Kidney (tissue), 14 donors: ENCODE results near the gene TP53BP1. TPM values are rescaled to one million over a fixed set of nuclear protein-coding genes. Genes with fewer than 3 reads are reported as not detected.

ENCODE experiments used
- DNase-seq, 5 donors: peaks; one replicate each; pipeline ENCODE4 v3.0.0-alpha.2; 2013 to 2020
- FAIRE-seq: peaks from 2 replicates; lab custom pipeline; 2012; peaks lifted over from hg19 to GRCh38; lab: Jason Lieb, UNC
- H3K27ac ChIP-seq, 2 donors: one replicate each; pipeline ENCODE4 v1.7.0; 2013; ENCODE audit warnings: low read depth in 2 of 2, low read length in 2 of 2, inconsistent platforms in 1 of 2
- H3K27me3 ChIP-seq: one replicate; pipeline ENCODE4 v1.7.1; 2013; ENCODE audit warnings: low read length, inconsistent platforms; ENCODE audit not compliant: control insufficient read depth, insufficient read depth
- H3K36me3 ChIP-seq, 3 donors: one replicate each; pipeline versions ENCODE4 v1.7.0 to v1.7.1; 2013; ENCODE audit warnings: low read length in 3 of 3, control low read depth in 1 of 3, inconsistent platforms in 1 of 3; ENCODE audit not compliant: insufficient read depth in 3 of 3, control insufficient read depth in 2 of 3
- H3K4me1 ChIP-seq, 3 donors: one replicate each; pipeline versions ENCODE4 v1.7.0 to v1.7.1; 2013; ENCODE audit warnings: low read length in 3 of 3, inconsistent platforms in 1 of 3, low read depth in 1 of 3; ENCODE audit not compliant: control insufficient read depth in 2 of 3, insufficient read depth in 2 of 3
- H3K4me3 ChIP-seq, 3 donors: one replicate each; pipeline versions ENCODE4 v1.7.0 to v1.8.1; 2013; ENCODE audit warnings: low read length in 3 of 3, control low read depth in 1 of 3, inconsistent platforms in 1 of 3
- H3K9ac ChIP-seq, 3 donors: one replicate each; pipeline versions ENCODE4 v1.7.0 to v1.7.1; 2013; ENCODE audit warnings: low read length in 3 of 3, control low read depth in 1 of 3, inconsistent platforms in 1 of 3
- H3K9me3 ChIP-seq, 3 donors: one replicate each; pipeline versions ENCODE4 v1.7.0 to v1.7.1; 2013; ENCODE audit warnings: low read length in 3 of 3, control low read depth in 1 of 3, inconsistent platforms in 1 of 3; ENCODE audit not compliant: control insufficient read depth in 2 of 3, insufficient read depth in 1 of 3
- intact Hi-C: fragments of 100-400 bp; cut with DNase I; formaldehyde crosslinking; loops from one replicate; pipeline ENCODE4 v1.11.1; 2022
- polyA plus RNA-seq: library from polyadenylated mRNA; stranded (reverse); fragments of 350-450 nt; fragmentation: Illumina TruSeq; extraction: RNeasy Lipid Tissue Mini Kit (QIAGEN cat#74804); gene quantifications from one replicate; pipeline ENCODE4 v1.2.3, GENCODE V29; 2014; ENCODE audit warnings: low read depth, low replicate concordance; ENCODE audit not compliant: insufficient read depth
- total RNA-seq: library from RNA; stranded (reverse); fragmentation: NEBNext Ultra II Directional; extraction: Animal tissue kit (Norgen Biotek cat#: 25700); gene quantifications from one replicate; pipeline ENCODE4 v1.2.1, GENCODE V29; 2021
- TF ChIP-seq, protein P1 (sequence below): IDR thresholded peaks from 3 replicates; pipeline ENCODE4 v1.5.1; 2012; ENCODE audit warnings: mild to moderate bottlenecking, moderate library complexity, borderline replicate concordance; ENCODE audit not compliant: insufficient read depth; ENCODE audit errors: extremely low read depth
- donor health status: control.
- donor health status: control.
- donor health status: control.
- donor health status: control.
- donor health status: control.
- donor health status: DM: yes; HTN: yes; CAD: no.
- donor health status: Normal renal cell carcinoma (clear cell type).

The TP53BP1 gene
- total and polyA plus RNA-seq, 2 donors from 2014 or later: 15.9 to 47.4 TPM

DNA sequence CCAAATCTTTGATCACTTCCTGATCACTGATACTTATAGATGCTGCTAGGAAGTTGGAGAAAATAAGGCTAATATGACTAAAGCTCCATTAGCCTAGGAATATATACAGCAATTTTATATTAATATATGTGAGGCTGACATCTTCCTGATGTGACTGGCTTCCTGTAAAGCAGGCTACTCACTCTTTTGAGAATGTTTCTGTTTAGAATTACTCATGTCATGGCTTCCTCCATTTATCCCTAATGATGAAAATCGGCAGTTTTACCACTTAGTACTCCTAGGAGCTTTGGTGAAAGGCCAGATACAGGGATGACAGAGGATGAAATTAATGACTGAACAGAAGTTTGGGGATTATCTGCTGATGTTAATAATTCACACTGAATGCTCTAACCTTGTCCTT lies 20.6 kb upstream of the TP53BP1 start:
- Histone ChIP-seq H3K9ac (no peak overlapping the region), H3K9me3 (no peaks in the 10 kb centered on the region), H3K4me3 (no peak overlapping the region), H3K27me3 (no peaks in the 10 kb centered on the region), H3K4me1 (peaks cover 6 to 24% (median 9%) of the 10 kb centered on the region in 3 donors), H3K36me3 (no peaks in the 10 kb centered on the region), H3K27ac (no peak overlapping the region)
- intact Hi-C loops: no loop called here
- FAIRE-seq (no peak), DNase-seq (no peak)
- TF ChIP-seq, protein P1, sequence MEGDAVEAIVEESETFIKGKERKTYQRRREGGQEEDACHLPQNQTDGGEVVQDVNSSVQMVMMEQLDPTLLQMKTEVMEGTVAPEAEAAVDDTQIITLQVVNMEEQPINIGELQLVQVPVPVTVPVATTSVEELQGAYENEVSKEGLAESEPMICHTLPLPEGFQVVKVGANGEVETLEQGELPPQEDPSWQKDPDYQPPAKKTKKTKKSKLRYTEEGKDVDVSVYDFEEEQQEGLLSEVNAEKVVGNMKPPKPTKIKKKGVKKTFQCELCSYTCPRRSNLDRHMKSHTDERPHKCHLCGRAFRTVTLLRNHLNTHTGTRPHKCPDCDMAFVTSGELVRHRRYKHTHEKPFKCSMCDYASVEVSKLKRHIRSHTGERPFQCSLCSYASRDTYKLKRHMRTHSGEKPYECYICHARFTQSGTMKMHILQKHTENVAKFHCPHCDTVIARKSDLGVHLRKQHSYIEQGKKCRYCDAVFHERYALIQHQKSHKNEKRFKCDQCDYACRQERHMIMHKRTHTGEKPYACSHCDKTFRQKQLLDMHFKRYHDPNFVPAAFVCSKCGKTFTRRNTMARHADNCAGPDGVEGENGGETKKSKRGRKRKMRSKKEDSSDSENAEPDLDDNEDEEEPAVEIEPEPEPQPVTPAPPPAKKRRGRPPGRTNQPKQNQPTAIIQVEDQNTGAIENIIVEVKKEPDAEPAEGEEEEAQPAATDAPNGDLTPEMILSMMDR: no peak

DNA sequence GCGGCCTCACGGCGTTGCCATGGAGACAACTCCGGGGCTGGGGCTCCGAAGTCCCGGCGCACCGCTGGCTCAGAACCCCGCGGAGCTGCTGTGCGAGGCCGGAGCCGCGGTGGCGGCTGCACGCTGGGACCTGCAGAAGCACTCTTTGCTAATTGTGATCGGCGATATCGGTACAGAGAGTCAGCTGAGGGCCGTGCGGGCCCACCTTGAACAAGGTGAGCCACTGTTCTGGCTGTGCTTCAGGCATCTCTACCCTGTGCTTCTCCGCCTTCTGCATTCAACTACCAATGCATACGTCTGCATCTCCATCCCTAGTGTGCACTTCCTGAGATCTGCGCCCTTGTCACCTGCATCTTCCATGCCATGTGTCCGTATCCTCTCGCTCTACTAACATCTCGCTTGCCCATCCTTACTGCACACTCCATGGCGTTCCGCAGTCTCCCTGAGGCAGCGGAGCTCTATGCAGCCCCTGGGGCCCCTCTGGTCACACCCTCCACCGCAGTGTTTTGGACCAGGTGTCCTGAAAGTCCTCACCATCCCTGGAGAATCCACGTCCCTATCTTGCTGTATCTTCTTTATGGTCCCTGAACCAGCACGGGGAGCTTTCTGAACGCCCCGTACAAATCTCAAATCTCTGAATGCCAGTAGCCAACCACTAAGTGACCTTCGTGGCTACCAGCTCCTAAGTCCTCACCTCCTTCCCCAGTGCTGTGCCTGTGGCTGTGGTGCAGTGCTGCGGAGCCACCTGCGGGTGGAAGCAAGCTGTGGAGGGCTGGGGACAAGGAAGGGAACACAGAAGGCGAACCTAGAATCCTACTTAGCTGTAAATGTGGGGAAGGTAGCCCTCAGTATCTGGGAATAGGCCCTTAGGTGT lies 18.3 kb upstream of the TP53BP1 start:
- DNase-seq: peak in 3 of 5 donors; percentile 37 to 59 (median 39)
- H3K27ac ChIP-seq: peak overlapping the region in 1 of 2 donors; percentile 7
- H3K27me3 ChIP-seq: no peaks in the 10 kb centered on the region
- FAIRE-seq: no peak
- intact Hi-C loops: no loop called here
- no peaks in the 10 kb centered on the region for H3K36me3 ChIP-seq
- TF ChIP-seq, protein P1: no peak
- peak overlapping the region in 2 of 3 donors; percentile 27 to 73 for H3K9ac ChIP-seq
- peak overlapping the region; percentile 59 to 87 (median 78) for H3K4me3 ChIP-seq
- H3K4me1 ChIP-seq: peaks cover under 1 to 13% (median 6%) of the 10 kb centered on the region in 3 donors
- H3K9me3 ChIP-seq: no peaks in the 10 kb centered on the region

DNA sequence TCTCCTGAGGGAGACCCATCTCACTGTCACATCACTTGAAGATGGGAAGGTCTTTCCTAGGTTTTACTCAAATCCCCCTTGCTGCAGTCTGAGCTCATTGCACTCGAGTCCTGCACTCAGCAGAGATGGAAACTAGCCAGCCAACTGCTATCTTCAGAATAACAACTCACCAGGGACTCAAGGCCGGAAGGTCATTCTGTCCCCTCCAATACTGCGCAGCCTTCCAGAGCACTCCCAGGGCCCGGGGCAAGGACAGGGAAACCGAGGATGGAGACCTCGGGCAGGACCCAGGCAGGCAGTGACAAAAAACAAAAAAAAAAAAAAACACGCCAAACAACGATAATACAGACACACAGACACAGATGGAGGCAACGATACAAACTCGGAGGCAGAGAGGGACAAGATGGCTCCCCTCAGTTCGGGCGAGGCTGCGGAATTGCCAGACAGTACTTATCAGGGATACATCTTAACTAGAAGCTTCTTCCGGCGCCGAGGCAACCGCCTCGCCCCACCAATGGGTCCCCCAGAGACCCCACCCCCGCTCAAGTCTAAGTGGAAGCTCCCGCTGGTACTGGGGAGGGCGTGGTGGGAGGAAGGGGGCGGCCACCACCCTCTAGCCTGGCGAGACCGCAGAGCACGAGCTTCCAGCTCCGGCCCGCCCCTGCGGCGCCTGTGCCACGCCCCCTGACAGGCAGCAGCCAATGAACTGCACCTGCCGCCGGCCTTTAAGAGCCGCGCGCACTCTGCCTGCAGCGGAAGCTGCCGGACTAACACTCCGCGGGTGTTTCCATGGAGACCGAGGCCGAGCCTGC lies 17.4 kb upstream of the TP53BP1 start:
- Histone ChIP-seq H3K27me3 (no peaks in the 10 kb centered on the region), H3K4me3 (peak overlapping the region; percentile 78 to 93 (median 87)), H3K9ac (peak overlapping the region; percentile 71 to 80 (median 73)), H3K4me1 (peaks cover 0 to 13% (median 6%) of the 10 kb centered on the region in 3 donors), H3K27ac (peak overlapping the region; percentile 83 to 86), H3K36me3 (no peaks in the 10 kb centered on the region), H3K9me3 (no peaks in the 10 kb centered on the region)
- TF ChIP-seq, protein P1: peak; percentile 17
- FAIRE-seq (peak; percentile 58), DNase-seq (peak; percentile 99 to 100 (median 99))
- intact Hi-C loops: no loop called here
